ENCODE measurements around the gene KATNB1.

KATNB1 gene

GRCh38 chr16:57747091-57747490 is 11.5 kb downstream of the KATNB1 start:
- no peak for DNase-seq

GRCh38 chr16:57747496-57747895 is 11.9 kb downstream of the KATNB1 start:
- DNase-seq = no peak

GRCh38 chr16:57747996-57748395 is 12.4 kb downstream of the KATNB1 start:
- no peak for DNase-seq

- DNase-seq = no peak
These were observed 13.0 kb downstream of the KATNB1 start for GRCh38 chr16:57748596-57748995.

- no peak for DNase-seq
These were observed 13.6 kb downstream of the KATNB1 start for GRCh38 chr16:57749101-57749692.

- DNase-seq = no peak
These were observed 14.4 kb downstream of the KATNB1 start for GRCh38 chr16:57749856-57750452.

- no peak for DNase-seq
These were observed 15.4 kb downstream of the KATNB1 start for GRCh38 chr16:57750796-57751538.

- DNase-seq = no peak
These were observed 16.1 kb downstream of the KATNB1 start for GRCh38 chr16:57751539-57752202.

GRCh38 chr16:57752203-57752580 is 16.6 kb downstream of the KATNB1 start:
- no peak for DNase-seq

- no peak for DNase-seq
These were observed 17.2 kb downstream of the KATNB1 start for GRCh38 chr16:57752581-57753447.

GRCh38 chr16:57753448-57754353 is 18.1 kb downstream of the KATNB1 start:
- DNase-seq = no peak

GRCh38 chr16:57754354-57755060 is 18.9 kb downstream of the KATNB1 start:
- DNase-seq = no peak

GRCh38 chr16:57755061-57755684 is 19.6 kb downstream of the KATNB1 start:
- no peak for DNase-seq

GRCh38 chr16:57755726-57756423 is 20.3 kb downstream of the KATNB1 start:
- no peak for DNase-seq

- no peak for DNase-seq
These were observed 21.1 kb downstream of the KATNB1 start for GRCh38 chr16:57756424-57757325.

GRCh38 chr16:57757326-57757786 is 21.8 kb downstream of the KATNB1 start:
- DNase-seq = peak; percentile 90

GRCh38 chr16:57757883-57758282 is 22.3 kb downstream of the KATNB1 start:
- no peak for DNase-seq

- DNase-seq = no peak
These were observed 23.0 kb downstream of the KATNB1 start for GRCh38 chr16:57758331-57759117.
